Uterus (tissue), 4 donors: Measurements from ENCODE around the gene ABCG4. TPM values are rescaled to one million over a fixed set of nuclear protein-coding genes. Genes with fewer than 3 reads are reported as not detected.
"Not testable (repeated sequence)": the region's sequence is repeated elsewhere in the genome, so short reads cannot be mapped to it uniquely, and the experiment has no call there.

Experiments
- DNase-seq, 2 donors: peaks; one replicate each; pipeline ENCODE4 v3.0.0-alpha.2; 2019 to 2020
- H3K27ac ChIP-seq, 2 donors: fragments of 200-600 bp; sonication (generic); 1 replicate in 1 of 2; 2 replicates in 1 of 2; pipeline ENCODE4 v1.5.1; 2016 to 2018
- H3K27me3 ChIP-seq, 2 donors: fragments of 200-600 bp; sonication (generic); one replicate each; pipeline ENCODE4 v1.5.1; 2018 to 2019; ENCODE audit warnings: control low read depth in 1 of 2
- H3K36me3 ChIP-seq, 2 donors: fragments of 200-600 bp; sonication (generic); one replicate each; pipeline ENCODE4 v1.5.1; 2019; ENCODE audit warnings: control low read depth in 1 of 2
- H3K4me1 ChIP-seq, 2 donors: fragments of 200-600 bp; sonication (generic); one replicate each; pipeline ENCODE4 v1.5.1; 2018 to 2019; ENCODE audit warnings: control low read depth in 1 of 2
- H3K4me3 ChIP-seq, 2 donors: fragments of 200-600 bp; sonication (generic); 1 replicate in 1 of 2; 2 replicates in 1 of 2; pipeline ENCODE4 v1.5.1; 2018 to 2019; ENCODE audit warnings: mild to moderate bottlenecking in 1 of 2
- H3K9me3 ChIP-seq, 2 donors: fragments of 200-600 bp; sonication (generic); one replicate each; pipeline ENCODE4 v1.5.1; 2019; ENCODE audit warnings: control low read depth in 1 of 2
- CTCF ChIP-seq, 4 experiments: fragments of 200-600 bp in 2 of 4; fragments of 450-650 bp in 2 of 4; sonication (generic) in 2 of 4; IDR thresholded peaks; one replicate each; pipeline ENCODE4 v1.5.1; 2016 to 2019; ENCODE audit warnings: antibody characterized with exemption in 4 of 4, mild to moderate bottlenecking in 2 of 4, moderate library complexity in 1 of 4
- POLR2A ChIP-seq, 2 donors: fragments of 450-650 bp; IDR thresholded peaks; one replicate each; pipeline ENCODE4 v1.6.1; 2016; ENCODE audit warnings: antibody characterized with exemption in 2 of 2, mild to moderate bottlenecking in 1 of 2, moderate library complexity in 1 of 2
- intact Hi-C: fragments of 100-400 bp; cut with DNase I; formaldehyde crosslinking; loops from one replicate; pipeline ENCODE4 v1.15.1; 2023; ENCODE audit warnings: low total_unique reads
- total RNA-seq, 4 donors: library from RNA; depleted of rRNA in 3 of 4; stranded (reverse); fragments of >200 nt in 3 of 4; gene quantifications; one replicate each; pipeline versions ENCODE4 v1.1.0 to v1.2.4, GENCODE V29; 2014 to 2023
- donor health status: DM: yes; HTN: yes; CAD: no.

ABCG4 gene
- total RNA-seq, 4 donors from 2014 or later: 0.55 to 2.7 TPM; not detected in 2

- Histone ChIP-seq H3K27ac (no peak overlapping the region), H3K4me1 (no peaks in the 10 kb centered on the region), H3K9me3 (no peaks in the 10 kb centered on the region), H3K4me3 (no peak overlapping the region), H3K36me3 (no peaks in the 10 kb centered on the region), H3K27me3 (no peaks in the 10 kb centered on the region)
- intact Hi-C loops: no loop called here
- TF ChIP-seq POLR2A (IDR thresholded peaks at IDR 0.05) (no peak), CTCF (IDR thresholded peaks at IDR 0.05) (no peak)
- no peak for DNase-seq
Observed at GRCh38 chr11:119195680-119196079, 46.8 kb downstream of the ABCG4 start.

GRCh38 chr11:119196833-119197483 lies 48.1 kb downstream of the ABCG4 start:
- intact Hi-C loops: no loop called here
- H3K27ac ChIP-seq: no peak overlapping the region
- no peaks in the 10 kb centered on the region for H3K27me3 ChIP-seq
- H3K4me3 ChIP-seq: no peak overlapping the region
- no peaks in the 10 kb centered on the region for H3K36me3 ChIP-seq
- DNase-seq: peak; percentile 50 to 81
- TF ChIP-seq POLR2A (IDR thresholded peaks at IDR 0.05) (no peak), CTCF (IDR thresholded peaks at IDR 0.05) (peak; percentile 75 to 82 (median 80))
- H3K4me1 ChIP-seq: no peaks in the 10 kb centered on the region
- no peaks in the 10 kb centered on the region for H3K9me3 ChIP-seq

GRCh38 chr11:119198925-119199324 lies 50.1 kb downstream of the ABCG4 start:
- Histone ChIP-seq H3K4me3 (no peak overlapping the region), H3K36me3 (no peaks in the 10 kb centered on the region), H3K27me3 (no peaks in the 10 kb centered on the region), H3K9me3 (no peaks in the 10 kb centered on the region), H3K4me1 (no peaks in the 10 kb centered on the region), H3K27ac (no peak overlapping the region)
- intact Hi-C loops: no loop called here
- no peak for DNase-seq
- TF ChIP-seq POLR2A (IDR thresholded peaks at IDR 0.05) (no peak), CTCF (IDR thresholded peaks at IDR 0.05) (no peak)

- H3K27me3 ChIP-seq, H3K9me3 ChIP-seq, H3K36me3 ChIP-seq, intact Hi-C loops, H3K4me1 ChIP-seq, H3K4me3 ChIP-seq, H3K27ac ChIP-seq, DNase-seq: not testable (repeated sequence)
Observed at GRCh38 chr11:119201236-119201635, 52.4 kb downstream of the ABCG4 start.

GRCh38 chr11:119202554-119202953 lies 53.7 kb downstream of the ABCG4 start:
- Histone ChIP-seq H3K9me3 (no peaks in the 10 kb centered on the region), H3K36me3 (no peaks in the 10 kb centered on the region), H3K27ac (no peak overlapping the region), H3K27me3 (no peaks in the 10 kb centered on the region), H3K4me3 (no peak overlapping the region), H3K4me1 (no peaks in the 10 kb centered on the region)
- DNase-seq: no peak
- TF ChIP-seq POLR2A (IDR thresholded peaks at IDR 0.05) (no peak), CTCF (IDR thresholded peaks at IDR 0.05) (no peak)
- intact Hi-C loops: no loop called here

GRCh38 chr11:119204066-119204465 lies 55.2 kb downstream of the ABCG4 start:
- no peak overlapping the region for H3K4me3 ChIP-seq
- TF ChIP-seq POLR2A (IDR thresholded peaks at IDR 0.05) (no peak), CTCF (IDR thresholded peaks at IDR 0.05) (no peak)
- intact Hi-C loops: no loop called here

More at GRCh38 chr11:119204066-119204465, 55.2 kb downstream of the ABCG4 start:
- Histone ChIP-seq H3K27me3 (no peaks in the 10 kb centered on the region), H3K36me3 (no peaks in the 10 kb centered on the region), H3K4me1 (no peaks in the 10 kb centered on the region), H3K27ac (no peak overlapping the region), H3K9me3 (no peaks in the 10 kb centered on the region)
- DNase-seq: no peak
